OCI-LY1 (cell line): Measurements from ENCODE around the gene TRIO.

ENCODE experiments used
- EZH2 ChIP-seq: fragments of 200-600 bp; sonication (generic), shearing (Covaris generic); IDR thresholded peaks from 2 replicates; pipeline ENCODE4 v1.8.0; 2017; ENCODE audit warnings: borderline replicate concordance, mixed run types, mild to moderate bottlenecking, antibody characterized with exemption, low read length, moderate library complexity, mixed read lengths
- TF ChIP-seq, protein P1 (sequence below): fragments of 200-600 bp; sonication (generic), shearing (Covaris generic); IDR thresholded peaks from 2 replicates; pipeline ENCODE4 v1.5.1; 2017; ENCODE audit warnings: mild to moderate bottlenecking, antibody characterized with exemption, low read length, moderate library complexity, mixed read lengths

DNA sequence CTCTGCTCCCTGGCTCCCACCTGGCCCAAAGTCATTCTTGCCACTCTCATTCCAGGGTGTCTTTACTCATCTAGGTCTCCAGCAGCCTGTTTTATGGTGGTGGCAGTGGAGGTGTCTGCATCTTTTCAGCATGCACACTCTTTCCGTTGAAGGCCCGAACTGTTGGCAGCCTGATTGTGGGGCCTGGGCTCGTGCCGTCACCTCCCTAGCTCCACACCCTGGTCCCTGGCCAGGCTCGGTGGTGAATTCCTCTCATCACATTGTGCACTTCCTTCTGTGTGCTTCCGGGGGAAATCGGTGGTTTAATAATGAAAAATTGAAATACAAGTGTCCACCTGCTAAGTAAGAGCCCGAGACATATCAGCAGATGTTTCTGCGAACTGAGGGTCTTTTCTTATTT lies 214.3 kb downstream of the TRIO start:
- TF ChIP-seq, protein P1, sequence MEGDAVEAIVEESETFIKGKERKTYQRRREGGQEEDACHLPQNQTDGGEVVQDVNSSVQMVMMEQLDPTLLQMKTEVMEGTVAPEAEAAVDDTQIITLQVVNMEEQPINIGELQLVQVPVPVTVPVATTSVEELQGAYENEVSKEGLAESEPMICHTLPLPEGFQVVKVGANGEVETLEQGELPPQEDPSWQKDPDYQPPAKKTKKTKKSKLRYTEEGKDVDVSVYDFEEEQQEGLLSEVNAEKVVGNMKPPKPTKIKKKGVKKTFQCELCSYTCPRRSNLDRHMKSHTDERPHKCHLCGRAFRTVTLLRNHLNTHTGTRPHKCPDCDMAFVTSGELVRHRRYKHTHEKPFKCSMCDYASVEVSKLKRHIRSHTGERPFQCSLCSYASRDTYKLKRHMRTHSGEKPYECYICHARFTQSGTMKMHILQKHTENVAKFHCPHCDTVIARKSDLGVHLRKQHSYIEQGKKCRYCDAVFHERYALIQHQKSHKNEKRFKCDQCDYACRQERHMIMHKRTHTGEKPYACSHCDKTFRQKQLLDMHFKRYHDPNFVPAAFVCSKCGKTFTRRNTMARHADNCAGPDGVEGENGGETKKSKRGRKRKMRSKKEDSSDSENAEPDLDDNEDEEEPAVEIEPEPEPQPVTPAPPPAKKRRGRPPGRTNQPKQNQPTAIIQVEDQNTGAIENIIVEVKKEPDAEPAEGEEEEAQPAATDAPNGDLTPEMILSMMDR: no peak
- TF ChIP-seq EZH2: no peak
